Coronary artery (tissue), 2 donors: ENCODE measurements around the gene APC2.
A peak's percentile ranks its signal among the peaks of the same experiment; 100 is the strongest.

Experiments
- DNase-seq: peaks from one replicate; pipeline ENCODE4 v3.0.0-alpha.2; 2017; ENCODE audit warnings: low spot score
- H3K27ac ChIP-seq, 2 donors: fragments of 200-600 bp; sonication (generic); one replicate each; pipeline ENCODE4 v1.5.1; 2016 to 2019
- H3K4me3 ChIP-seq: fragments of 200-600 bp; sonication (generic); 2 replicates; pipeline ENCODE4 v1.5.1; 2016; ENCODE audit warnings: mild to moderate bottlenecking, moderate library complexity
- TF ChIP-seq, protein P1 (sequence below): fragments of 200-600 bp; sonication (generic); IDR thresholded peaks from one replicate; pipeline ENCODE4 v1.5.1; 2019; ENCODE audit warnings: antibody characterized with exemption

Gene APC2

DNA sequence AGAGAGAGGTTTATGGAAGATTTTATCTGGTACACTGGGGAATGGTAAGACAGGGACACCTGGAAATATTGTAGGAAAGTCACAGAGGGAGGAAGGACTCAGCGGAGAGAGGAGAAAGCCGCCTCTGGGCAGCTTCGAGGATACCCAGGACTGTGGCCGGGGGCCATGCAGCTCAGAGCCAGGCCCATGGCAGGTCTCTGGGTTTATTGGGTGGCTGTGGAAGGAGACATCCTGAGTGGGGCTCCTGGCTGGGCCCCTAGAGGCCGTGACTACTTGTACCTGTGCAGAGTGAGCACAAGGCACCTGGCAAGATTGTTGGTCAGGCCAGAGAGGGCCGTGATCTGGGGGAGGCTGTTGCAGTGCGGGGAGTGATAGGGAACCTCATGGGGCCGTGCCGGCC, 39.1 kb upstream of the APC2 start:
- TF ChIP-seq, protein P1, sequence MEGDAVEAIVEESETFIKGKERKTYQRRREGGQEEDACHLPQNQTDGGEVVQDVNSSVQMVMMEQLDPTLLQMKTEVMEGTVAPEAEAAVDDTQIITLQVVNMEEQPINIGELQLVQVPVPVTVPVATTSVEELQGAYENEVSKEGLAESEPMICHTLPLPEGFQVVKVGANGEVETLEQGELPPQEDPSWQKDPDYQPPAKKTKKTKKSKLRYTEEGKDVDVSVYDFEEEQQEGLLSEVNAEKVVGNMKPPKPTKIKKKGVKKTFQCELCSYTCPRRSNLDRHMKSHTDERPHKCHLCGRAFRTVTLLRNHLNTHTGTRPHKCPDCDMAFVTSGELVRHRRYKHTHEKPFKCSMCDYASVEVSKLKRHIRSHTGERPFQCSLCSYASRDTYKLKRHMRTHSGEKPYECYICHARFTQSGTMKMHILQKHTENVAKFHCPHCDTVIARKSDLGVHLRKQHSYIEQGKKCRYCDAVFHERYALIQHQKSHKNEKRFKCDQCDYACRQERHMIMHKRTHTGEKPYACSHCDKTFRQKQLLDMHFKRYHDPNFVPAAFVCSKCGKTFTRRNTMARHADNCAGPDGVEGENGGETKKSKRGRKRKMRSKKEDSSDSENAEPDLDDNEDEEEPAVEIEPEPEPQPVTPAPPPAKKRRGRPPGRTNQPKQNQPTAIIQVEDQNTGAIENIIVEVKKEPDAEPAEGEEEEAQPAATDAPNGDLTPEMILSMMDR = no peak
- H3K27ac ChIP-seq = peak overlapping the region; percentile 45 to 76
- no peak overlapping the region for H3K4me3 ChIP-seq
- no peak for DNase-seq

DNA sequence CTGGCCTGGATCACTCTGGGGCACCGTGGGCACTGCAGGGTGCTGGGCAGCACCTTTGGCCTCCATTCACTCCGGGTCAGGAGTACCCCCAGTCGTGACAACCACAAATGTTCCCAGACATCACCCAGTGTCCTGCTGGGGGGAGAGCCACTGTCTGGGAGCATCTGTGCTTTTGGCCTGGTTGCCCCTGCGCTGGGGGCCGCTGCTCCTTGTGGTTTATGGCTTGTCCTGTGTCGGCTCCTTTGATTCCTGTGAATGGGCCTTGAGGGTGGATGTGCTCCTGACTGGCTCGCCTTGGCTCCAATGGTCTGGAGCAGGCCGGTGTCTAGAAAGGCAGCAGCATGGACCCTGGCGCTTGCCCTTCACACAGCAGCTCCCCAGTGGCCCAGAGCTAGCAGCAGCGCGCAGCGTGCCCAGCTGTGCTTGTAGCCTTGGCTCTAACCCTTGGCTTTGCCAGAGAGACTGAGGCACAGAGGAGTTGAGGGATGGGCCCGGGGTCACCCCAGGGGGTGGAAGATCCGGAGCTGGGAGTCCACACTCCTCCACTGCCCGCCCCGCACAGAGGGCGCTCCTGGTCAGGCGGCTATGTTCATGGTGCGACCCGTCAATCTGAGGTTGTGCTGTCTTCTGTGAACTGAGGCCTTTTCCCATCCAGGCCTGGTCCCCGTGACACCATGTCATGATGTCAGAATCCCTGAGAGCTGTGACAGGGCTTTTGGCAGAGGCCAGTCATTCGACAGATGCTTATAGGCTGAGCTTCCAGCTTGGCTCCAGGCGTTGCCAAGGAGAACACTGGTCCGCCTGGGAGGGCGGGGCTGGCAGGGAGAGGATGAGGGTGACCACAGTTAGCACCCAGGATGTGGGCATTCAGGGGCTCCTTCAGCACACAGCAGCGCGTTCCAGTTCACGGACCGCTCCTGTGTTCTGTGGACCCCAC, 38.4 kb upstream of the APC2 start:
- peak overlapping the region; percentile 45 to 76 for H3K27ac ChIP-seq
- DNase-seq = no peak
- TF ChIP-seq, protein P1 = no peak
- H3K4me3 ChIP-seq = peak overlapping the region; percentile 46

DNA sequence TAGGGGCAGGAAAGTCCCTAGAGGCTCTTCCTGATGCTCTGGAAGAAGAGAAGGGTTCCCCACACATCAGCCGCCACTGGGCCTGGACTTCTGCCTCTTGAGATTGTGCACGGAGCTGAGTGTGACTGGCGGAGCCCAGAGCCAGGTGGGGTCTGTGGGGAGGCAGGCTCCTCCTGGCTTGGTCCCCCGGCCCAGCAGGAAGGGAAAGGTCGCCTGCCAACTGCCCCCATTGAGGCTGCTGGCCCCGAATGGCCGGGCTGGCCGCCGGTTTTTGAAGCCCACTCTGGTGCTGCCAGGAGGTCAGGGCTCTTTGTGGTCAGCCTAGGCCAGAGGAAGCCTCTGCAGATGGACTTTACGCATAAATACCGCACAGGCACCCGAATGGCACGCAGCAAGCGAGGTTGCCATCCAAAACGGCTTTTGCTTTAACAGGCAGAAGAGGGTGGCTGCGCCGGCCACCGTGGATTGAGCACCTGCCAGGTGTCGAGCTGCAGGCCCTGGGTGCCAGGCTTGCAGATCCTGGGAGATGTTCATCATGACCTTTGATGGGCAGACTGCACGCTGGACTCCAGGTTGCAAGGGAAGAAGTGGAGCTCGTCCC, 37.5 kb upstream of the APC2 start:
- H3K4me3 ChIP-seq = no peak overlapping the region
- TF ChIP-seq, protein P1 = no peak
- no peak for DNase-seq
- H3K27ac ChIP-seq = peak overlapping the region; percentile 45 to 76

DNA sequence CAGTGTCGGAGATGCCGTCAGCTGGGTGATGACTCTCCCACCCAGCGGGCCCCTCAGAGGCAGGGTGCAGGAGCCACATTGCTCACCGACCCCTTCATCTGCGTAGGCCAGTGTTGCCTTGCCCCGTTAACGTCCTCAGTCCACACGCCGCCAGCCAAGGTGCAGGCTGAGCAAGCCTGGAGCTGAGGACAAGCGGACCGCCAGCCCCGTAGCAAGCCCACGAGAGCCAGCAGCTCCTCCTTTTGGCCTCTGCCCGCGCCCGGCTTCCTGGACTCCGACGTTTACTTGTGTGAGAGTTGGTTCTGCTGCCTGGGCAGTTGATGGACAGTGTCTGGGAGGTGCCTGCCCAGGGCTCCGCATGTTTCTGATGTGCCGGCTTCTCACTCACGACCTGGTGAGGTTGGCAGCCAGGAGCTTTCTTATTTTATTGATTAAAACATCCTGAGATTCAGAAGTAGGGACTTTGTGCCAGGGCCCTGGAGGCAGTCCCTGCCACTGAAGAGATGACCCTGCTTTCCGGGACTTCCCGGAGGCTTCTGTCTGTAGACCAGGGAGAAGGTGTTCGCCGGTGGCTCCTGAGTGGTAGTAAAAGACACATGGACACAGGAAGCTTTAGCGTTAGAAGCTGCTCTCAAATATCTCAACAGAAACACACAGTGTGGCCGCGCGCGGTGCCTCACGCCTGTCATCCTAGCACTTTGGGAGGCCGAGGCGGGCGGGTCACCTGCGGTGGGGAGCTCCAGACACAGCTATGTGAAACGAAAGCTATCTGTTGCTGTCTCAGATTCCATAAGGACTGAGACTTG, 36.7 kb upstream of the APC2 start:
- DNase-seq = no peak
- Histone ChIP-seq H3K4me3 (no peak overlapping the region), H3K27ac (no peak overlapping the region)
- TF ChIP-seq, protein P1 = no peak

DNA sequence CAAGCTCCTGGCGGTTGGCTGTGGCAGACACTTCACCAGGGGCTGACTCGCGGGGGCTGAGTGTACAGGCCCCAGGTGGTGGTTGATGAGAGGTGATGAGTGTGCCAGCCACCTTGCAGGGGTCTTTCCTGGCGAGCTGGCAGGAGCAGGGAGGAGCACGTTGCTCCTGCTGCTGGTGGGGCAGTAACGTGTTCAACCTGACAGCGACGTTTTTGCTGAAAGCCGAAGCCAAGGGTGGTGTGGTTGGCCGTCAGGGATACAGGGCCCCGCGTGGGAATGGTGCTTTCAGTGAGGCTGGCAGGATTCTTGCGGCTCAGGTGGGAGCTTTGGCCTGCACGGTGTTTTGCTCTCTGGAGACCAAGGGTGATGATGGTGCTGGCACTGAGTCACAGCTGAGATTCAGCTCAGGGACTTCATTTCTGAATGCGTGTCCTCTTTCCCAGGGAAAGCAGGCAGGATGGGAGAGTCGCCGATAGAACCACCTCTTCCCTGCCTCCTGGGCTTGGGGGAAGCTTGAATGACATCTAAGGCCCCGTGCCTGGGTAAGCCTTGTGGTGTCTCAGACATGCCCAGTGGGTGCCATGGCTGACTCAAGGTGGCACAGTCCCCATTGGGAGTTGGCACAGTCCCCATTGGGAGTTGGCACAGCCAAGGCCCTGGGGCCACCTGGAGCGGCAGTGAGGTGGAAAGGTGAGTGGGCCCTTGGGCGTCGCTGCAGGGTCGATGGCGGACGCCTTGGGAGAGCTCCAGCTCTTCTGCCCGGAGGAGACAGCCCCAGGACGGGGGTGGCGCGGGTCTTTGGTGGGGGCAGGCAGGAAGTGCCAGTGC, 33.7 kb upstream of the APC2 start:
- no peak for DNase-seq
- Histone ChIP-seq H3K27ac (peak overlapping the region; percentile 62 to 86), H3K4me3 (peak overlapping the region; percentile 57)
- TF ChIP-seq, protein P1 = no peak

DNA sequence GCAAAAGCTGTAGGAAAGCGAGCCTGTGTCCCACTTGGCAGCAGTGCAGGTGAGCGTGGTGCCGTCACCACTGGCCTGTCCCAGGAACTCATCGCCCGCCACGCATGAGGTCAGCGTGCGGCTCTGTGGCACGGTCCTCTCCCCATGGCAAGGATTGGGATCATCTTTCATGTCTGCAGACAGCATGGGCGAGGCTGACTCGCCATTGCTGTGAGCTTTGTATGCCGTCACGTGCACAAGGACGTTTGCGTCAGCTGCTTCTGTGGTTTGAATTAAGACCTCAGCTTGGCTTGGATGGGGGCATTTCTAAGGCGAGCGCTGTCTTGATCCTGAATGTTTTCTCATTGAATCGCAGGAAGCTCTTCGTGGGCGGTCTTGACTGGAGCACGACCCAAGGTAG, 32.8 kb upstream of the APC2 start:
- Histone ChIP-seq H3K27ac (peak overlapping the region in 1 of 2 donors; percentile 3), H3K4me3 (no peak overlapping the region)
- TF ChIP-seq, protein P1 = no peak
- DNase-seq = no peak
